ENCODE data around the gene MALSU1. TPM values are rescaled to one million over a fixed set of nuclear protein-coding genes. Genes with fewer than 3 reads are reported as not detected.
"Not testable (repeated sequence)": the region's sequence is repeated elsewhere in the genome, so short reads cannot be mapped to it uniquely, and the experiment has no call there.

The MALSU1 gene
- total and polyA plus RNA-seq, 2 donors (not counting 1 experiment from before 2014, with no cell fraction given) = 54.8 to 77.6 TPM

- Histone ChIP-seq H3K4me3 (replicated peaks in 1 of 4; ENCODE audit: control extremely low read depth in 1 of 4, insufficient read depth in 1 of 4, low read depth in 3 of 4, low read length in 4 of 4) (no peak overlapping the region), H3K27me3 (ENCODE audit: control insufficient read depth, insufficient read depth, low read length) (no peaks in the 10 kb centered on the region), H3K9me3 (ENCODE audit: control insufficient read depth, insufficient read depth, low read depth, low read length) (no peaks in the 10 kb centered on the region), H2AFZ (ENCODE audit: low read length) (no peak overlapping the region), H3K36me3 (ENCODE audit: control insufficient read depth, insufficient read depth, low read length) (peaks cover 4% of the 10 kb centered on the region), H3K79me2 (ENCODE audit: control insufficient read depth, insufficient read depth, low read length) (peaks cover 45% of the 10 kb centered on the region), H3K4me1 (ENCODE audit: control insufficient read depth, extremely low read depth, insufficient read depth, low read length) (no peaks in the 10 kb centered on the region), H3K4me2 (ENCODE audit: extremely low read depth, insufficient read depth, low read length) (no peak overlapping the region), H3K27ac (ENCODE audit: insufficient read depth, low read length) (no peak overlapping the region), H4K20me1 (ENCODE audit: control insufficient read depth, extremely low read depth, insufficient read depth, low read length) (no peaks in the 10 kb centered on the region), H3K9ac (ENCODE audit: insufficient read depth, low read length) (no peak overlapping the region)
- TF ChIP-seq EZH2 (IDR thresholded peaks at IDR 0.05; ENCODE audit: low read length, missing control alignments) = no peak
- TF ChIP-seq CTCF (conservative IDR thresholded peaks at IDR 0.05 in 1 of 2, IDR thresholded peaks at IDR 0.05 in 1 of 2; ENCODE audit: low read depth in 1 of 2, low read length in 2 of 2) = no peak
- no peak for DNase-seq (ENCODE audit: low read depth in 2 of 2)
These were observed 7.9 kb downstream of the MALSU1 start for GRCh38 chr7:23306936-23307521.

GRCh38 chr7:23308754-23309153 is 9.6 kb downstream of the MALSU1 start:
- Histone ChIP-seq H3K79me2 (ENCODE audit: control insufficient read depth, insufficient read depth, low read length) (peaks cover 33% of the 10 kb centered on the region), H3K27me3 (ENCODE audit: control insufficient read depth, insufficient read depth, low read length) (no peaks in the 10 kb centered on the region), H3K36me3 (ENCODE audit: control insufficient read depth, insufficient read depth, low read length) (peaks cover 4% of the 10 kb centered on the region), H3K9me3 (ENCODE audit: control insufficient read depth, insufficient read depth, low read depth, low read length) (no peaks in the 10 kb centered on the region), H3K4me1 (ENCODE audit: control insufficient read depth, extremely low read depth, insufficient read depth, low read length) (no peaks in the 10 kb centered on the region), H4K20me1 (ENCODE audit: control insufficient read depth, extremely low read depth, insufficient read depth, low read length) (no peaks in the 10 kb centered on the region), H2AFZ (ENCODE audit: low read length) (no peak overlapping the region), H3K27ac (ENCODE audit: insufficient read depth, low read length) (no peak overlapping the region), H3K9ac (ENCODE audit: insufficient read depth, low read length) (no peak overlapping the region), H3K4me3 (replicated peaks in 1 of 4; ENCODE audit: control extremely low read depth in 1 of 4, insufficient read depth in 1 of 4, low read depth in 3 of 4, low read length in 4 of 4) (no peak overlapping the region), H3K4me2 (ENCODE audit: extremely low read depth, insufficient read depth, low read length) (no peak overlapping the region)
- no peak for DNase-seq (ENCODE audit: low read depth in 2 of 2)
- no peak for TF ChIP-seq CTCF (conservative IDR thresholded peaks at IDR 0.05 in 1 of 2, IDR thresholded peaks at IDR 0.05 in 1 of 2; ENCODE audit: low read depth in 1 of 2, low read length in 2 of 2)
- TF ChIP-seq EZH2 (IDR thresholded peaks at IDR 0.05; ENCODE audit: low read length, missing control alignments) = no peak

- not testable (repeated sequence) for H3K79me2 ChIP-seq (ENCODE audit: control insufficient read depth, insufficient read depth, low read length); H3K4me3 ChIP-seq (replicated peaks in 1 of 4; ENCODE audit: control extremely low read depth in 1 of 4, insufficient read depth in 1 of 4, low read depth in 3 of 4, low read length in 4 of 4); H3K27me3 ChIP-seq (ENCODE audit: control insufficient read depth, insufficient read depth, low read length); H3K9me3 ChIP-seq (ENCODE audit: control insufficient read depth, insufficient read depth, low read depth, low read length); H3K9ac ChIP-seq (ENCODE audit: insufficient read depth, low read length); DNase-seq (ENCODE audit: low read depth in 2 of 2); H2AFZ ChIP-seq (ENCODE audit: low read length); H3K27ac ChIP-seq (ENCODE audit: insufficient read depth, low read length); H4K20me1 ChIP-seq (ENCODE audit: control insufficient read depth, extremely low read depth, insufficient read depth, low read length); H3K4me1 ChIP-seq (ENCODE audit: control insufficient read depth, extremely low read depth, insufficient read depth, low read length); H3K36me3 ChIP-seq (ENCODE audit: control insufficient read depth, insufficient read depth, low read length); H3K4me2 ChIP-seq (ENCODE audit: extremely low read depth, insufficient read depth, low read length)
These were observed 13.0 kb downstream of the MALSU1 start for GRCh38 chr7:23312141-23312540.

All from fibroblast of lung (primary cell).